GM21360 (cell line): ENCODE results near the gene NFKBIA.
"Not testable (repeated sequence)": the region's sequence is repeated elsewhere in the genome, so short reads cannot be mapped to it uniquely, and the experiment has no call there.

Experiments
- ATAC-seq: cut with Tn5 transposase; IDR thresholded peaks from one replicate; pipeline ENCODE4 v1.9.1; 2021; ENCODE audit warnings: mild to moderate bottlenecking, moderate library complexity; ENCODE audit not compliant: unreplicated experiment

Gene NFKBIA

GRCh38 chr14:35409595-35409994 lies 5.0 kb upstream of the NFKBIA start:
- ATAC-seq, result no peak

- no peak for ATAC-seq
These were observed 3.5 kb upstream of the NFKBIA start for GRCh38 chr14:35408026-35408425.

GRCh38 chr14:35407306-35407630 lies 2.7 kb upstream of the NFKBIA start:
- no peak for ATAC-seq

DNA sequence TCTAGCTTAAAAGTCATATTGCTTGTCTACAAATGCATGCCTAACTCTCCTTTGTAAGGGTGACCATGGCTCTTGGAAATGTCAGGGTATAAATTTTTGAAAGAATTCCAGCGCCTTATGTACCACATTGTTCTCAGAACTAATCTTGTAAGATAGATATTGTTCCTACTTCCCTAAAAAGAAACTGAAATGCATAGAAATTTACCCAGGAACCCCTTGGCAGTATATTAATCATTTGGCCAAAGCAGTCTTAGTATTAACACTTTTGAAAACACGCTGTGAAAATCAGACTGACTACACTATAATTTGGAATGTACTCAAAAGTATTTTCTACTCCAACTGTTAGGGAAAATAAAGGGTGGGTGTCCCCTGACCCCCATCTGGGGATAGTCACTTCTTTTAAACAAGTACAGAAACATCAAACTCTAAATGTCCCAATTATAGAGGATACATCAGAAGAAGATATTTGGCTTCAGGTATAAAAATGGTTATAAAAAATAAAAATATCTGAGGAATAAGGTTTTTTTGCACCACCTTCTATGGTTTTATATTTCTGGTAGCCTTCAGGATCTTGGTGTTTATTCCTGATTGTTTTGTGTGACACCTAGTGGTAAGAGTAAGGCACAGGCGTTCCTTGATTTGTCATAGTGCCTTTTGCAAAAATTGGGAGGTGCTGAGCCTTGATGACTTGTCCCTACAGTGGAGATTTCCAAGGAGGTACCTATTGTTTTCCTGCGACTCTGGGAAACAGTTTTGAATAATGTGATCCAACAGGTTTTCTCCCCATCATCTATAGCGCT lies 2.2 kb upstream of the NFKBIA start:
- ATAC-seq, result no peak

DNA sequence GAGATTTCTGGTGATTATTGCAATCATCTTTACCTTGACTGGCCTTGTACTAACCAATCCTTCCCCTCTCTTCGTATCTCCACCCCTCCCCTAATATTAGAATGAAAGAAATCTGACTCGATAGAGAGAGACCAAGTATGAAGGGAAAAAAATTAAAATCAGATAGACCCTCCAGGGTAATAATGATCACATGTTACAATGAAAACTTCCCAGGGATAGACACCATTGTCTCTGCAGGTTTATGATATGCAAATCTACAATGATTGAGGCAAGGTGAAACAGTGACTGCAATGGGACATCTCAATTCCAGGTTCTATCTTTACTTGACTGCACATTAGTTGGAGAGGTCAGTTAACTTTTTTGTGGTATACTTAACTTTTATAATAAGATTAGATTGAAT lies 1.5 kb upstream of the NFKBIA start:
- no peak for ATAC-seq

DNA sequence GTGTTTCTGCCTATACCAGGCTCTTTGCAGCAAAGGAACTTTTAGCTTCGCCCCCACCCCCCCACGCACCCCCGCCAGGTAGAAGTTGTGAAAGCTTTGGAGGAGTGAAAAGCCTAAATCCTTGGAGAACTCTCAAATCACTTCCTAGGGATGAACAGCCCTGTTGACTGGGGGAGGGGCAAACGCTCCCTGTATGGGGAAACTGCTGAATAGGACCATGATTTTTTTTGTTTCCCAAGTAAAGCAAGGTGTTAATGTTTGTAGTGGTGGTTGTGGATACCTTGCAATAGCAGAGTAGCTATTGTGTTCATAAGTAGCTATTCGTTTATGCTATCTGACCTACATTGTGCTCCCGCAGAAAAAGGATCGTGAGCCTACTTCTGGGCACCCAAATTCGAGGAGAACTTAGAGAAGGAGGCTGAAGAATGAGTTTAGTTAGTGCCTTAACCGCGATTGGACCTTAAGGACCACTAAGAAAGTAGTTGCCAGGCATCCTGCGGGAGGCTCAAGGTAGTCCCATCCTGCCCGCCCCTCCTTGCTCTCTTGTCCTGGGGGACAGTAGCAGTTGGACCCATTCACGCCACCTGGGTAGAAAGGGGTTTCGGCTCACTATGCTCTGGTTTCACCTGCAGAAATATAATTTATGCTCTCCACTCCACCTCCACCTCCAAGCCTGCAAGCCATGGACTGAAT lies 901 bp upstream of the NFKBIA start:
- ATAC-seq, result no peak

- peak; percentile 44 for ATAC-seq
These were observed 723 bp downstream of the NFKBIA start for GRCh38 chr14:35403603-35404448.

- ATAC-seq, result no peak
These were observed 1.4 kb downstream of the NFKBIA start for GRCh38 chr14:35403114-35403602.

DNA sequence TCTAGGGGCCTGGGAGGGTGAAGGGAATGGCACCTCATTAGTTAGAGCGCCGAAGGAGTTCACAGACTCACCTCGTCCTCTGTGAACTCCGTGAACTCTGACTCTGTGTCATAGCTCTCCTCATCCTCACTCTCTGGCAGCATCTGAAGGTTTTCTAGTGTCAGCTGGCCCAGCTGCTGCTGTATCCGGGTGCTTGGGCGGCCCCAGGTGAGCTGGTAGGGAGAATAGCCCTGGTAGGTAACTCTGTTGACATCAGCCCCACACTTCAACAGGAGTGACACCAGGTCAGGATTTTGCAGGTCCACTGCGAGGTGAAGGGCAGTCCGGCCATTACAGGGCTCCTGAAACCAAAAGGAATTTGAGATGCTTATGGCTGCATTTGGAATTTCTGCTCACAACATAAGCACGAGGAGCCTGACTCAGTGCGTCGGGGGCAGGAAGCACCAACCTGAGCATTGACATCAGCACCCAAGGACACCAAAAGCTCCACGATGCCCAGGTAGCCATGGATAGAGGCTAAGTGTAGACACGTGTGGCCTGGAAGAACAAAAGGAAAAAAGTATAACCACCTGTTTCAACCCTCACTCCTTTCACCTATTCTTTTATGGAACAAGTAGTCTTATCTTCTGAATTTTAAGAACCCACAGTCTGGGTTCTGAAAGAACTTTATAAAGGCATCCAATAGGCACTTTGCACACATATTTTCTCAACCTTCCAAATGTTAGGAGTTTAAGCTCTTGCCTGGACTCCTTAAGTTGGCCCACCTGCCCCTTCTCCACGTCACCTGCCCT lies 2.0 kb downstream of the NFKBIA start:
- ATAC-seq, result no peak

GRCh38 chr14:35401422-35402265 lies 2.9 kb downstream of the NFKBIA start:
- ATAC-seq, result no peak

GRCh38 chr14:35400648-35401421 lies 3.7 kb downstream of the NFKBIA start:
- no peak for ATAC-seq

GRCh38 chr14:35399083-35399937 lies 5.2 kb downstream of the NFKBIA start:
- ATAC-seq, result no peak

- no peak for ATAC-seq
These were observed 6.4 kb downstream of the NFKBIA start for GRCh38 chr14:35398071-35398584.

- not testable (repeated sequence) for ATAC-seq
These were observed 7.9 kb downstream of the NFKBIA start for GRCh38 chr14:35396610-35397009.

DNA sequence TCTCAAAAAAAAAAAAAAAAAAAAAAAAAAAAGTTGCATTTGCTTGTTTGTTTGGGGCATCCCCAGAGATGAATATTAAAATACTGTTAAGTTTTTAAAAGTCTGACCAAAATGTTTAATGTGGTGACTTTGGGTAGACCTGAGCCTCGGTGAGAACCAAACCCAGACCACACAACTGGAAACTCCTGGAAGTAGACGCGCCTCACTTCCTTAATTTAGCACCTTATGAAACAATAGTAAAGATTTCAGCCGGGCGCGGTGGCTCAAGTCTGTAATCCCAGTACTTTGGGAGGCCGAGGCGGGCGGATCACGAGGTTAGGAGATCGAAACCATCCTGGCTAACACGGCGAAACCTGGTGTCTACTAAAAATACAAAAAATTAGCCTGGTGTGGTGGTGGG lies 9.3 kb downstream of the NFKBIA start:
- ATAC-seq, result no peak

DNA sequence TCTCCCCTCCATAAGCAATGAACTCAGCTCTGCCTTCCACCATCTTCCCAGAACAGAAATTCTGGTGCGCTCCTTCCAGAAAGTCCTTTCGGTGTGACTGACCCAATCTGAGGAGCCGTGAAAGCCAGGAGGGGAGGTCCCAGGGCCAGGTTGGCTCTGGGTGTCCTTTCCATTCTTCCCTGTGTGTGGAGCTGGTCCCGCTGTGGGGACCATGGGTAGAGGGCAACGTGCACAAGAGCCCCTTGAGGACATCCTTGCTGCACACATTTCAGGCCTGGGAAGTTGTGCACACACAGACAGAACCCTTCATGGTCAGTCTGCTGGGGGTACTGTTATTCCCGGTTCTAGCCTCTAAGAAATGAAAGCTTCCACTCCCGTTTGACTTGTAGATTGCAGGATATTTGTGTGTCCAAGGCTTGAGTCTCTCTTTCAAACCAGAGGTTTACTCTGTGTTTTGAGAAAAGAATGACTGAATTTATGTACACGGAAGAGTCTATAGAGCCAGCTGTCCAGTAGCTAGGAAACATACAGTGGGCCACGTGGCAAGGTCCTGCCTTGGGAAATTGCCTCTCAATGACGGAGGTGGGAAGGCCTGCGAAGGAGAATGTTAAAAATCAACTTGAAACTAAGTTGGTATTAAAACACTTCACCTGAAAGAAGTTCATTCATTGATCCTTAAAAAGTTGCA lies 10.1 kb downstream of the NFKBIA start:
- no peak for ATAC-seq

DNA sequence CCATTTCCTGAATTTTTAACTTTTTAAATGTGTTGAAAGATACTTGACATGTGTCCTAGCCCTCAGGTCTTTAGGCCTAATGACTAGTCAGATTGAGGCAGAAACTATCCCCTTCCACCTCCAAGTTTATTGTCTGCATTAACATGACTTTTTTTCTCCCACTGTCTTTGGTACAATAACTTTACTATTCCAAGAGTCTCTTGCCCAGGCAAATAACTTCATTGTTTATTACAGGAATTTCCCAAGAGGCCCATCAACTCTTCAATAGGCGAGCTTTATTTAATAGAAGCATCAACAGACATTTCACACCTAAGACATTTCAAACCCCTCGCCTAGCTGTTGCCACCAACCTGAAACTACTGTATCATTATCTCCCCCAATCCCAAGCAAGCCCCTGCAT lies 10.7 kb downstream of the NFKBIA start:
- no peak for ATAC-seq
